Activated T-cell treated with anti-CD3 and anti-CD28 coated beads for 24 hours (primary cell): ENCODE measurements around the gene MACROD2.
"Not testable (repeated sequence)": the region's sequence is repeated elsewhere in the genome, so short reads cannot be mapped to it uniquely, and the experiment has no call there.

Source experiments
- DNase-seq: peaks from one replicate; pipeline ENCODE4 v3.0.0-alpha.2; 2020; ENCODE audit warnings: low read depth

MACROD2 gene

GRCh38 chr20:15178581-15178980, 1183.3 kb downstream of the MACROD2 start:
- DNase-seq, result no peak

- no peak for DNase-seq
Observed at GRCh38 chr20:15179381-15179780, 1184.1 kb downstream of the MACROD2 start.

- DNase-seq, result no peak
Observed at GRCh38 chr20:15179781-15180180, 1184.5 kb downstream of the MACROD2 start.

- no peak for DNase-seq
Observed at GRCh38 chr20:15185322-15185721, 1190.0 kb downstream of the MACROD2 start.

- no peak for DNase-seq
Observed at GRCh38 chr20:15185913-15186312, 1190.6 kb downstream of the MACROD2 start.

GRCh38 chr20:15187612-15188011, 1192.3 kb downstream of the MACROD2 start:
- DNase-seq, result no peak

- DNase-seq, result no peak
Observed at GRCh38 chr20:15188415-15188814, 1193.1 kb downstream of the MACROD2 start.

- DNase-seq, result no peak
Observed at GRCh38 chr20:15191082-15191723, 1195.9 kb downstream of the MACROD2 start.

GRCh38 chr20:15195378-15195777, 1200.1 kb downstream of the MACROD2 start:
- no peak for DNase-seq

- no peak for DNase-seq
Observed at GRCh38 chr20:15196547-15197255, 1201.4 kb downstream of the MACROD2 start.

GRCh38 chr20:15198017-15198416, 1202.7 kb downstream of the MACROD2 start:
- DNase-seq, result not testable (repeated sequence)

- DNase-seq, result no peak
Observed at GRCh38 chr20:15199698-15200097, 1204.4 kb downstream of the MACROD2 start.

- DNase-seq, result no peak
Observed at GRCh38 chr20:15200147-15200565, 1204.8 kb downstream of the MACROD2 start.

GRCh38 chr20:15201602-15202001, 1206.3 kb downstream of the MACROD2 start:
- DNase-seq, result no peak

- no peak for DNase-seq
Observed at GRCh38 chr20:15204234-15204633, 1208.9 kb downstream of the MACROD2 start.

GRCh38 chr20:15205028-15205427, 1209.7 kb downstream of the MACROD2 start:
- DNase-seq, result no peak

- no peak for DNase-seq
Observed at GRCh38 chr20:15205719-15206118, 1210.4 kb downstream of the MACROD2 start.

- no peak for DNase-seq
Observed at GRCh38 chr20:15209537-15209936, 1214.2 kb downstream of the MACROD2 start.

- no peak for DNase-seq
Observed at GRCh38 chr20:15214051-15214450, 1218.7 kb downstream of the MACROD2 start.

GRCh38 chr20:15220009-15220656, 1224.8 kb downstream of the MACROD2 start:
- no peak for DNase-seq

- no peak for DNase-seq
Observed at GRCh38 chr20:15220778-15221565, 1225.7 kb downstream of the MACROD2 start.
